Measurements from ENCODE around the gene TTC32. TPM values are rescaled to one million over a fixed set of nuclear protein-coding genes. Genes with fewer than 3 reads are reported as not detected.

The TTC32 gene
- total and polyA plus RNA-seq, 2 donors (not counting 3 experiments of a cell fraction or from before 2014, with no cell fraction given), result 8.8 to 9.4 TPM

GRCh38 chr2:19879120-19879519 lies 22.7 kb downstream of the TTC32 start:
- dilution Hi-C loops (cut with MboI; ENCODE audit: extremely low pct_ligation_motif_present, low sequenced_read_pairs), result no loop called here
- H3K9me1 ChIP-seq (replicated peaks; ENCODE audit: control insufficient read depth, extremely low read depth, insufficient read depth, low read length), result no peaks in the 10 kb centered on the region
- H3K9me3 ChIP-seq (replicated peaks; ENCODE audit: control insufficient read depth, insufficient read depth, low read length), result no peaks in the 10 kb centered on the region
- BruUV-seq (replicated peaks), result no TSS peak
- ChIA-PET CTCF (no interaction called here), POLR2A (no interaction called here)
- no peak overlapping the region for H3K27ac ChIP-seq (ENCODE audit: insufficient read depth, low read depth, low read length)
- H4K20me1 ChIP-seq (replicated peaks; ENCODE audit: control insufficient read depth, extremely low read depth, insufficient read depth, low read length), result no peaks in the 10 kb centered on the region
- no peaks in the 10 kb centered on the region for H3K27me3 ChIP-seq (ENCODE audit: control insufficient read depth in 2 of 2, insufficient read depth in 2 of 2, low read length in 2 of 2)
- no peak overlapping the region for H2AFZ ChIP-seq (ENCODE audit: low read depth, low read length)
- intact Hi-C loops (cut with micrococcal nuclease), result no loop called here
- H3K36me3 ChIP-seq (ENCODE audit: control insufficient read depth in 2 of 2, extremely low read depth in 1 of 2, insufficient read depth in 2 of 2, low read length in 2 of 2), result no peaks in the 10 kb centered on the region
- H3K4me2 ChIP-seq (ENCODE audit: insufficient read depth, low read length), result no peak overlapping the region
- TF ChIP-seq FOS (IDR thresholded peaks at IDR 0.05; ENCODE audit: borderline replicate concordance, insufficient read depth, low read length) (no peak), JUN (IDR thresholded peaks at IDR 0.05; ENCODE audit: borderline replicate concordance, insufficient read depth, insufficient read length, low read depth) (no peak), MAX (IDR thresholded peaks at IDR 0.05; ENCODE audit: insufficient read depth, insufficient read length) (no peak), GATA2 (IDR thresholded peaks at IDR 0.05; ENCODE audit: insufficient read depth, insufficient read length, low read depth, low read length) (no peak), POLR2A (IDR thresholded peaks at IDR 0.05; ENCODE audit: low read depth, low read length) (no peak)
- DNase-seq (ENCODE audit: low read depth, low spot score) (no peak), FAIRE-seq (no peak)
- no peak overlapping the region for H3K4me3 ChIP-seq (replicated peaks in 1 of 3; ENCODE audit: insufficient read depth in 1 of 3, low read depth in 1 of 3, low read length in 3 of 3)
- no peaks in the 10 kb centered on the region for H3K4me1 ChIP-seq (ENCODE audit: control insufficient read depth, extremely low read depth, insufficient read depth, low read length)
- H3K9ac ChIP-seq (replicated peaks; ENCODE audit: extremely low read depth, insufficient read depth, low read length), result no peak overlapping the region
- H3K79me2 ChIP-seq (ENCODE audit: control insufficient read depth, insufficient read depth, low read length), result no peaks in the 10 kb centered on the region

DNA sequence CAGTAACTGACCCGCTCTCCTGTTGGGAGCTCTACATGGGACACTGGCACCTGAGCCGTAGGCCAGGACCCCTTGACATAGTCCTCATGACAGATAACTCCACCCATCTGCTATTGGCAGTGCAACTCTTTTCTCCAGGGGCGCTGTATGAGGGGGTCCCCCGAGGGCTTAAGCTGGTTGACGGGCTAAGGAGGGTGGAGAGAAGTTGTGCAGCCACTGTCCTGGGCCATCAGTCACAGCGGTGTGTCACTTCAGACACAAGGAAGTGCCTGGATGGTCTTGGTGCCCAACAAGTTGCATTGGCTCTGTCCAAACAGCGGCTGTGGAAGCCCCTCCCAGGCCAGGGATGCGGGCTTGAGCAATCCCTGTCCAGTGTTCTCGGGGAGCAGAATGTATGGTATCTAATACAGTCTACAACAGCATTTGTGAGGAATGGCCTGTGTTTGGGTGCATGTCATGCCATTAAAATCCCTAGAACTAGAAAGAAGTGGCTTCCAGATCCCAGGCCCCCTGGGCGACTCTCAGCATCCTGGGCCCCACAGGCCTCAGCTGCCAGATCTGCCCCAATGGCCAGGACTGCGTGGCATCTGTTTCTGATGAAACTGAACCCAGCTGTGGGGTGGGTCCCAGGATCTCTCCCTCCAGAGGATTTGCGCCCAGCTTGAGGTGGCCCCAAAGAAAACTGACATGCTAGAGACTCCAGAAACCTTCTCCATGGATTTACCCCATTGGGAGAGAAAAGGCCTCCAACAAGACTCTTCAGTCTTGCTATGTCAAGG lies 23.3 kb downstream of the TTC32 start:
- Histone ChIP-seq H3K36me3 (ENCODE audit: control insufficient read depth in 2 of 2, extremely low read depth in 1 of 2, insufficient read depth in 2 of 2, low read length in 2 of 2) (no peaks in the 10 kb centered on the region), H3K9me1 (replicated peaks; ENCODE audit: control insufficient read depth, extremely low read depth, insufficient read depth, low read length) (no peaks in the 10 kb centered on the region), H3K79me2 (ENCODE audit: control insufficient read depth, insufficient read depth, low read length) (no peaks in the 10 kb centered on the region), H3K27ac (ENCODE audit: insufficient read depth, low read depth, low read length) (no peak overlapping the region), H3K9me3 (replicated peaks; ENCODE audit: control insufficient read depth, insufficient read depth, low read length) (no peaks in the 10 kb centered on the region), H4K20me1 (replicated peaks; ENCODE audit: control insufficient read depth, extremely low read depth, insufficient read depth, low read length) (no peaks in the 10 kb centered on the region), H2AFZ (ENCODE audit: low read depth, low read length) (no peak overlapping the region), H3K9ac (replicated peaks; ENCODE audit: extremely low read depth, insufficient read depth, low read length) (no peak overlapping the region), H3K4me1 (ENCODE audit: control insufficient read depth, extremely low read depth, insufficient read depth, low read length) (no peaks in the 10 kb centered on the region), H3K27me3 (ENCODE audit: control insufficient read depth in 2 of 2, insufficient read depth in 2 of 2, low read length in 2 of 2) (no peaks in the 10 kb centered on the region), H3K4me3 (replicated peaks in 1 of 3; ENCODE audit: insufficient read depth in 1 of 3, low read depth in 1 of 3, low read length in 3 of 3) (no peak overlapping the region), H3K4me2 (ENCODE audit: insufficient read depth, low read length) (no peak overlapping the region)
- FAIRE-seq (no peak), DNase-seq (ENCODE audit: low read depth, low spot score) (no peak)
- ChIA-PET CTCF (no interaction called here), POLR2A (no interaction called here)
- intact Hi-C loops (cut with micrococcal nuclease) (no loop called here), dilution Hi-C loops (cut with MboI; ENCODE audit: extremely low pct_ligation_motif_present, low sequenced_read_pairs) (no loop called here)
- TF ChIP-seq JUN (IDR thresholded peaks at IDR 0.05; ENCODE audit: borderline replicate concordance, insufficient read depth, insufficient read length, low read depth), result no peak
- TF ChIP-seq MAX (IDR thresholded peaks at IDR 0.05; ENCODE audit: insufficient read depth, insufficient read length), result no peak
- no peak for TF ChIP-seq CTCF (IDR thresholded peaks at IDR 0.05; ENCODE audit: extremely low read depth in 1 of 2, insufficient read depth in 1 of 2, low read depth in 1 of 2, low read length in 2 of 2)
- TF ChIP-seq POLR2AphosphoS5 (IDR thresholded peaks at IDR 0.05; ENCODE audit: insufficient read depth, low read depth, low read length), result no peak
- TF ChIP-seq MYC (IDR thresholded peaks at IDR 0.05; ENCODE audit: low read depth, low read length), result no peak
- no peak for TF ChIP-seq GATA2 (IDR thresholded peaks at IDR 0.05; ENCODE audit: insufficient read depth, insufficient read length, low read depth, low read length)
- no peak for TF ChIP-seq FOS (IDR thresholded peaks at IDR 0.05; ENCODE audit: borderline replicate concordance, insufficient read depth, low read length)
- no peak for TF ChIP-seq POLR2A (IDR thresholded peaks at IDR 0.05; ENCODE audit: low read depth, low read length)
- TF ChIP-seq EZH2 (IDR thresholded peaks at IDR 0.05; ENCODE audit: borderline replicate concordance, low read depth, low read length, severe bottlenecking), result no peak
- no TSS peak for BruUV-seq (replicated peaks)

Data from endothelial cell of umbilical vein (primary cell).